Measurements from ENCODE around the gene FRY. TPM values are rescaled to one million over a fixed set of nuclear protein-coding genes. Genes with fewer than 3 reads are reported as not detected.
"Not testable (repeated sequence)": the region's sequence is repeated elsewhere in the genome, so short reads cannot be mapped to it uniquely, and the experiment has no call there.

FRY gene
- polyA plus RNA-seq (2012; ENCODE audit: insufficient read depth, insufficient read length), result 5.1 TPM

DNA sequence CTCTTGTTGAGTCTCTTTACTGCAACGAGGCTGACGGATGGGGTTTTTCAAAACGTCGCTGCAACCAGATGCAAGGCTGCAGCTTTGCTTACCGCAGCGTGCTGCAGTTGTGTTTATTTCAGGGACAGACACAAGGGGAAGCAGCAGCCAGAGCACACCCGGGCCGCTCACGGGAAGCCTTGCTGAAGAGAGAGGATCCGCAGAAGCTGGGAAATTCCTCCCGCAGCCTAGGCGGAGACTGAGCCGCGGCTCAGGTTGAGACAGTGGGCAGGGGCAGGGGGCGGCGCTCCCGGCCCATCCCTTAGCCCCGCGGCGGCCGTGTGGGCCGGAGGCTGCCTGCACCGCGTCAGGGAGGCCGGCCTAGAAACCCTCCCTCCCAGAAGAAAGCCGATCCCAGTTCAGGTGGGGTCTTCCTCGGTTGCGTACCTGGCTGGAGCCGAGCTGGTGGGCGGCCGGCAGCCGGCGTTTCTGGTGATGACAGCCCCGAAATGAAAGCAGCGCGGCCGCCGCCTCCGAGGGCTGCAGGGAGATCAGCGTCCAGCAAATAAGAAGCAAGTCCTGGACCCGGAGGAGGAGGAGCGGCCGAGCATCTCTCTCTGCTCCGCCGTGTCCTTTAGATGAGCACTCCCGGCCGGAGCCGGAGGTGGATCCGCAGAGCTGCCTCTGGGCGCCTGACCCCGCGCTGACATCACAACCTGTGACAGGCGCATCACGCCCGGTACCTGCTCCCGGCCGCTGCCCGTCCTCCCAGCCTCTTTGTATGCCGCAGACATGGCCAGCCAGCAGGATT is at the start of gene FRY:
FRY (plus strand) TSS at position 750 of the 790 bp plus-strand sequence; CDS start at position 772, 22 bp downstream.
- no peak for DNase-seq (ENCODE audit: low read depth, low spot score)
- H3K4me3 ChIP-seq (ENCODE audit: low read length), result peak within 1 kb of the TSS; percentile 43

DNA sequence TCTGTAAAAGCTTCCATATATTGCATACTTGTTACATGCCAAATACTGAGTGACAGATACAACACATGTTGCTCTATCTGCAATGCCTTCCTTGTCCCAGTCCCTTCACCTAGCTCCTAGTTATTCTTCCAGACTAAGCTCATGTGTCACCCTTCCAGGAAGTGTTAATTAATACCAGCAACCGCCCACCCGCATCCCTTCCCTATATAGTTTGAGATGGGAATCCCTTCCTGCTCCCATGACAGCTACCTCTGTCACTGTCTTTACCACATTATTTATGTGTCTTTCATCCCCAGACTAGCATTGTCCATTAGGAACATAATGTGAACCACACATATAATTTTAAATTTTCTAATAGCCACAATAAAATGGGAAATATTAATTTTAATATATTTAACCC is 49.5 kb upstream of the FRY start:
- no peak for DNase-seq (ENCODE audit: low read depth, low spot score)
- H3K4me3 ChIP-seq (ENCODE audit: low read length), result no peak overlapping the region

DNA sequence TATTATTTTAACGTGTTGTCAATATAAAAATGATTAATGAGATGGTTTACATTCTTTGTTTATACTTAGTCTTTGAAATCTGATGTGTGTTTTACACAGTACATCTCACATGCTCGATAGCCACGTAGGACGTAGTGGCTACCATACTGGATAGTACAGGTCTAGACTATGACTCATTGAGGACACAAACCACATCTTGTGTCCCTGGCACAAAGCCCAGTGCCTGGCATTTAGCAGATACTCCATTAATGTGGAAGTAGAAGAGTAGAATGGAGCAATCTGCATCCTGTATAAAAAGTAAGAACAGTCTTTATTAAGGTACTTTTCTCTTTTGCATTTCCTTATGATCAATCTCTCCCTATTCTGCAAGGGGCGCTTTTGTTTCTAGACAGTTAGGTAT is 49.0 kb upstream of the FRY start:
- no peak for DNase-seq (ENCODE audit: low read depth, low spot score)
- no peak overlapping the region for H3K4me3 ChIP-seq (ENCODE audit: low read length)

DNA sequence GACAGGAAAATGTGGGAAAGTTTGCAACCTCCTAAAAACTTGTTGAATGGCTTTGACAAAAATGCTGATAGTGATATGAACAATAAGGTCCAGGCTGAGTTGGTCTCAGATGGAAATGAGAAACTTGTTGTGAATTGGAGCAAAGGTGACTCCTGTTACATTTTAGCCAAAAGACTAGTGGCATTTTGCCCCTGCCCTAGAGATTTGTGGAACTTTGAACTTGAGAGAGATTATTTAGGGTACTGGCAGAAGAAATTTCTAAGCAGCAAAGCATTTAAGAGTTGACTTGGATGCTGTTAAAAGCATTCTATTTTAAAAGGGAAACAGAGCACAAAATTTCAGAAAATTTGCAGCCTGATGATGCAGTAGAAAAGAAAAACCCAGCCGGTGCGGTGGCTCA is 47.9 kb upstream of the FRY start:
- DNase-seq (ENCODE audit: low read depth, low spot score); H3K4me3 ChIP-seq (ENCODE audit: low read length): not testable (repeated sequence)

DNA sequence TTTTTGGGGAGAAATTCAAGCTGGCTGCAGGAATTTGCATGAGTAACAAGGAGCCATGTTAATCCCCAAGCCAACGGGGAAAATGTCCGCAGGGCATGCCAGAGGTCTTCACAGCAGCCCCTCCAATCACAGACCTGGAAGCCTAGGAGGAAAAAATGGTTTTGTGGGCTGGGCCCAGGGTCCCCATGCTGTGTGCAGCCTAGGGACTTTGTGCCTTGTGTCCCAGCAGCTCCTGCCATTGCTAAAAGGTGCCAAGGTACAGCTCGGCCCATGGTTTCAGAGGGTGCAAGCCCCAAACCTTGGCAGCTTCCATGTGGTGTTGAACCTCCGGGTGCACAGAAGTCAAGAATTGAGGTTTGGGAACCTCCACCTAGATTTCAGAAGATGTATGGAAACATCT is 47.2 kb upstream of the FRY start:
- DNase-seq (ENCODE audit: low read depth, low spot score); H3K4me3 ChIP-seq (ENCODE audit: low read length): not testable (repeated sequence)

DNA sequence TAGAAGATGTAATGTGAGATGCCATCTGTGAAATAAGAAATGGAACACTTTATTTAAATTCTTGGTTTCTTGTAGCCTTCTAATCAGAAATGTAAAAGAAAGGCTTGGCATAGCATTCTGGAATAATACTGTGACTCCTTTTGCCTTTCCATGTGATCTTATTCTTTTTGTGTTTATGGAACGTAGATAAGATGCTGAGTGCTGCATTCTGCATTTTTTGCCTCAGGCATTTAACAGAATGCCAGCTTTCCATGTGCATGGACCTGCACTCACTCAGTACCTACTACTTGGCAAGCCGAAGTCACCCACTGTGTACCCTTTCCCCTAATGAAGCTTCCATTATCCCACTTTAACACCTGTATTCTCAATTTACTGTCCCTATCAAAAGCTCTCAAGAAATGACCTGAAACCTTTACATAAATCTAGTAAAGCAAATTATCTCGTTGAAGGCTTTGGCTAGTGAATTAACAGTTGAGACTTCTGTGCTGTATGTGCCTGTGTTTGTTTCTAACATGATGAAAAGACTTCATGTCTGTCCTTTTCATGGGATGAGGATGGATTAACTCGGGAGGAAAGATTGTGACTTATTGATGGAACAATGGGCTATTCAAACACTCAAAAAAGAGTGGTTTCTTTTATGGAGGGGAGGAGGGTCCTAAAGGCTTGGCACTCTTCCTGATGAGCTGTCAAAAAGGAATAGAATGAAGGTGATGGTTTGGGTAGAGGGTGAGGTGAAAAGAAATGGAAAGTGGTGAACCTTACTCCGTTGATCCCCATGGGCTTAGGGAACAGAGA is 44.7 kb upstream of the FRY start:
- DNase-seq (ENCODE audit: low read depth, low spot score), result no peak
- no peak overlapping the region for H3K4me3 ChIP-seq (ENCODE audit: low read length)

DNA sequence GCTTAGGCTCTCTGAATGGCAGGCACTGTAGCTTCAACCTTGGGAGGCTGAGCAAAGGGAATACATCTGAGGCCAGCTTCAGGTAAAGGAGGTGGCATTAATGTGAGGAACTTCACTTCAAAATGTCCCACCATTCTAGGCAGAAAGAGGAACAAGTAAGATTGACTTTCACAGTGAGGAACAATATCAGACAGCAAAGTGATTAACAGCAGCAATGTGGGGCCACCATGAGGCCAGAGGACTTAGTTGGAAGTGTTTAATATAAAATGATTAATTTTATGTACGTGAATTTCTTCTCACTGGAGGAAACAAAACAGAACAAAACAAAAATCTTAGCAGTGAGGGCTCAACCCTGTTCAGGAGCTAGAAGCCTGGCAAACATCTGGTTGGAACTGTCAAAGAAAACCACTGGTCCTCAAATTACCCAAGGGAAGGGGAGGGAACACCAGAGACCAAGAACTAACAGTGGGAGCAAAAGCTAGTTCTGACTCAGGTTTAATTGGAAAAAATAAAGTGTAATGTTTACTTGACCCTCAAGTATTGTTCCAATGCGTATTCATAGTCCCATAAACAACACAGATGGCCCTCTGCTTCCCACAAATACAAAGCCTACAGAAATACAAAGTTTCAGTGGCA is 43.9 kb upstream of the FRY start:
- DNase-seq (ENCODE audit: low read depth, low spot score), result no peak
- no peak overlapping the region for H3K4me3 ChIP-seq (ENCODE audit: low read length)

DNA sequence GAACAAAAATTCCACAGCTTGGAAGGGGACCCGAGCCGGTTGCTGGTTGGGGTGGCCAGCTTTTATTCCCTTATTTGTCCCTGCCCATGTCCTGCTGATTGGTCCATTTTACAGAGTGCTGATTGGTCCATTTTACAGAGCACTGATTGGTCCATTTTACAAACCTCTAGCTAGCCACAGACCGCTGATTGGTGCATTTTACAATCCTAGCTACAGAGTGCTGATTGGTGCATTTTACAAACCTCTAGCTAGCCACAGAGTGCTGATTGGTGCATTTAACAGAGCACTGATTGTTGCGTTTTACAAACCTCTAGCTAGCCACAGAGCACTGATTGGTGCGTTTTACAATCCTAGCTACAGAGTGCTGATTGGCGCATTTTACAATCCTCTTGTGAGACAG is 37.2 kb upstream of the FRY start:
- H3K4me3 ChIP-seq (ENCODE audit: low read length); DNase-seq (ENCODE audit: low read depth, low spot score): not testable (repeated sequence)

DNA sequence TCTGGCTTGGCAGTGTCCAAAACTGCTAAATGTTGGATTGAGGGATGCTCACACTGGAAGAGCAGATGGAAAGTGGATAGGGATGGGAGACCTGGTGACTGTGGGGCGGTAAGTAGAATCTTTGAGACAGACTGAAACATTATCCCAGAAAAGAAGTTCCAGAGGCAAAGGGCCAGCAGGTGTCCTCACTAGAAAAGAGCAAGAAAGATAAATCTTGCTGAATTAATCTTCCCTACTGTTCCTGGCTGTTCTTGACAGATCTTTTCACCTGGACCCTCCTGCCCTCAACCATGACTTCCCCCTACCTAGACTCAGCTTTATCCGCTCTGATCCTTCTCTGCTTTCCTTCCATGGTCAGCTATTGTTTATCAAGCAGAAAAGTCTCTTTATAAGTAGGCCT is 35.0 kb upstream of the FRY start:
- no peak for DNase-seq (ENCODE audit: low read depth, low spot score)
- no peak overlapping the region for H3K4me3 ChIP-seq (ENCODE audit: low read length)

DNA sequence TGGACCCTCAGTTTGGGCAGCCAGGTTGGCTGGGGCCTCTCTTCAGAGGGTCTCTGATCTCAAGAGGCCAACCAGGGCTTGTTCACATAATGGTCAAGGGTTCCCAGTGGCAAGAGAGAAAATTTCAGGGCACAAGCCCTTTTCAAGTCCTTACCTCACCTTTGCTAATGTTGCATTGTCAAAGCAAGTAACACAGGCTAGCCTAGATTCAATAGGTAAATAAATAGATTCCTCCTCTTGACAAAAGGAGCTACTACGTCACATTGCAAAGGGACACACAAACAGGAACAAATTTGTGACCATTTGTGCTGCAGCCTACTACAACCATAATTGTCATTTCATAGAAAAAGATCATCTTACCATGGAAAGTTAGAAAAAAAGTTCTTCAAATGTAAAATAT is 33.9 kb upstream of the FRY start:
- no peak overlapping the region for H3K4me3 ChIP-seq (ENCODE audit: low read length)
- no peak for DNase-seq (ENCODE audit: low read depth, low spot score)

DNA sequence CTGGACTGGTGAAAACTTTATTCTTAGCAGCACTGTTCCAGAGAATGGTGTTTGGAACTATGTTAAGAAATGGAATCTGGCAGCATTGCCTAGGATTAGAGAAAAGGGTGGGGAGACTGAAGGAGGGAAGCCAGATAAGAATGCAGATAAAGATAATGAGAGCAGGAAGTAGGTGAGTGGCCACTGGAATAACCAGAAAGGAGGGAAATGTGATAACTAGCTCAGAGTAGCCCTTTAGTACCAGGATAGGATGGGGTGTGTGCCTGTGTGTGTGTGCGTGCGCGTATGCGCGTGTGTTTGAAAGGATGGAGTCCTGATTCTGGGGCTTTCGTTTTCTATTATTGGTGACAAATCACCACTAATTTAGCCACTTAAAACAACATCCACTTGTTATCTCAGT is 33.4 kb upstream of the FRY start:
- DNase-seq (ENCODE audit: low read depth, low spot score), result no peak
- H3K4me3 ChIP-seq (ENCODE audit: low read length), result no peak overlapping the region

DNA sequence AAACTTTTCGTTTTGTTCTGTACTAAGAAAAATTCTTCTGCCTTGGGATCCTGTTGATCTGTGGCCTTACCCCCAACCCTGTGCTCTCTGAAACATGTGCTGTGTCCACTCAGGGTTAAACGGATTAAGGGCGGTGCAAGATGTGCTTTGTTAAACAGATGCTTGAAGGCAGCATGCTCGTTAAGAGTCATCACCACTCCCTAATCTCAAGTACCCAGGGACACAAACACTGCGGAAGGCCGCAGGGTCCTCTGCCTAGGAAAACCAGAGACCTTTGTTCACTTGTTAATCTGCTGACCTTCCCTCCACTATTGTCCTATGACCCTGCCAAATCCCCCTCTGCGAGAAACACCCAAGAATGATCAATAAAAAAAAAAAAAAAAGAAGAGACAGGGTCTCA is 30.8 kb upstream of the FRY start:
- not testable (repeated sequence) for DNase-seq (ENCODE audit: low read depth, low spot score); H3K4me3 ChIP-seq (ENCODE audit: low read length)

DNA sequence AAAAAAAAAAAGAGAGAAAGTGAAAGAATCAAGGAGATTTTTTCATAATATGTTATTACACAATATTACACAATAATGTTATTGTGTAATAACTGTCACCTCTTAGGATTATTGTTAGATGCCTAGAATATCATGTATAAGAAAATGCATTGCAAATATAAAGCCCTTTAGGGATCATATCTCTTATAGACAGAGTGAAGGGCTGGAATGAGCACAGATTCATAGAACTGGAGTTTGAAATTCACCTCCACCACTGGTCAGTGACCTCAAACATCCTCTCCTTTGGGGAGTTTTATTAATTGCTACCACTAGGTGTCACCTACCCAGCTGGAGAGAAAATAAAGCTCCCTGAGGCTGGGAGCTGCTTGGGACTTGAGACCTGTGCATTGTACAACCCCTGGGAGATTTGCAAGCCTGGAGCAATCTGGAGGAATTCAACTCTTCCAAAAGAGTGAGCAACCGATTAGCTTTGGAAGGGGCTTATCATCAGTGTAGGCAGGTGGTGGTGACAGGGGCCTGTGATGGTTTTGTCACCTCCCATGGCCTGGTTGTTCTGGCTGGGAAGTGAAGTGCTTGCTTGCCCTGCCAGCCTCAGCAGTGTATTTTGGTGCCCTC is 30.3 kb upstream of the FRY start:
- H3K4me3 ChIP-seq (ENCODE audit: low read length), result no peak overlapping the region
- peak; percentile 12 for DNase-seq (ENCODE audit: low read depth, low spot score)

DNA sequence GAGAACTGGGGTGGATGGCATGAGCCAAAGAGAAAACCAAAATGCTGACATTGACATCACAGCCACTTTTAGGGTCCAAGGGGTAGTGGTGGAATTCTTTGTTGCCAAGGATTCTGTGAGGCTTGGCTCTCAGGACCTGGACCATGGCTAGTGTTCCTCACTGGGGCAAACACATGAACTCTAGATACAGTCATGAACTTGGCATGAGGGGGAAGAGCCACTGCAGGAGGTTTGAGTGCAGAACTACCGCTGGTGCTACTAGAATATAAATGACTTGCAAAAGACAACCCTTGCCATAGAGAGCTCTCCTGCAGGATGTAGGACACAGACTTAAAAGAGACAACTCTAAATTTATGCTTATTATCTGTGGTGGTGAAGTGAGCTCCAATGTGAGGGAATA is 29.8 kb upstream of the FRY start:
- no peak for DNase-seq (ENCODE audit: low read depth, low spot score)
- H3K4me3 ChIP-seq (ENCODE audit: low read length), result no peak overlapping the region

DNA sequence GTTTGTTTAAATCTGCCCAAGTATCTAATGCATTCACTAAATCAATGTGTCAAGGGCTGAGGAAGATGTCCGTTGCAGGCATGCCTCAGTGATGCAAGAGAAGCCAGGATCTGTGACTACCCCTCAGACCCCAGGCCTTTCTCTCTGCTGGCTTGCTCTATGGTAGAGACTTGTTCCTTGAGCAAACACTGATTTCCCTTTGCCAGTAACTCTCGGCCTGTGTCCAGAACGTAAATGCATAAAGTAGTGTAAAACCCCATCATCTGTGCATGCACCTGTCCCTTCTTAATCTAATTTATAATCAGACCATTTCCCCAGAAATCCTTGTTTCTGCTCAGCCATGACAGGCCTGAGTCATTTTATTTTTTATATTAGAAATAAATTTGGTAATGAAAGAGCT is 28.7 kb upstream of the FRY start:
- H3K4me3 ChIP-seq (ENCODE audit: low read length), result no peak overlapping the region
- DNase-seq (ENCODE audit: low read depth, low spot score), result no peak

DNA sequence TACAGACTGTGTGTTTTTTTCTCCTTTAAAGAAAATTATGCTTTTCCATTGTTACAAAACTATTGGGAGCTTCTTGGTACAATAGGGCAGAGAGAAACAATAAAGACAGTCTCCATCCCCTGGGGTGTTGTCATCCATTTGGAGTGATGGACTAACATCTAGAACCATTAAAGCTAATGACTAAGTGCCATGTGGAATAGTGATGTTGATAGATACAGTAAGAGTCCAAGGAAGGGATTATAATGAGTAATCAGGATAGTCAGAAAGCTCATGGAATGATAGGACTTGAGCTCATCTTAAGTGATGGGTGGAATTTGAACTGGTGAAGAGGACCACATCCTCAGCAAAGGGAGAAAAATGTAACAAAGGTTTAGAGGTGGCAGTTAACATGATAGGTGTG is 24.1 kb upstream of the FRY start:
- H3K4me3 ChIP-seq (ENCODE audit: low read length), result no peak overlapping the region
- DNase-seq (ENCODE audit: low read depth, low spot score), result no peak

DNA sequence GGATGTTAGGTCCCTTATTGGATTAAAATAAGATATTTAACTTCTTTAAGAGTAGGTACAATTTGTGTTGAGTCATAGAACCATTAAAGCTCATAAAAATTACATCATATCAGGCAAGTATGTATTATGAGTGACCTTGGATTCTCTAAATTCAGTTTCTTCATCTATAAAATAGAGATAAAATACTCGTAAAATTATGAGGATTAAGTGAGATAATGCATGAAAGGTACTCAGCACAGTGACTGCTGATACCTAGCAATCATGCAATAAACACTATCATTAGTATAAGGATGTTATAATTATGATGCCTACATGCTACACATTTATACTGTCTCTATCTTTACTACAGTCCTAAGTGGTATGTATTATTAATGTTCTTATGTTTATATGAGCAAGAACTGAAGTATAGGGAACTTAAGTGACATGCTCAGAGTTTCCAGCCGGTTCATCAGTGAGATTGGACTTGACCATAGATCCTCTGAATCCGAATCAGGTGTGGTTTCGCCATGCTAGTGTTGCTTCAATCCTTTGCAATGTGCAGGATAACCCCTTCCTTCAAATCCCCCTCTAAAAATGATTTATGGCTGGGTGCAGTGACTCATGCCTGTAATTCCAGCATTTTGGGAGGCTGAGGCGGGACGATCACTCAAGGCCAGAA is 22.9 kb upstream of the FRY start:
- no peak for DNase-seq (ENCODE audit: low read depth, low spot score)
- H3K4me3 ChIP-seq (ENCODE audit: low read length), result no peak overlapping the region

DNA sequence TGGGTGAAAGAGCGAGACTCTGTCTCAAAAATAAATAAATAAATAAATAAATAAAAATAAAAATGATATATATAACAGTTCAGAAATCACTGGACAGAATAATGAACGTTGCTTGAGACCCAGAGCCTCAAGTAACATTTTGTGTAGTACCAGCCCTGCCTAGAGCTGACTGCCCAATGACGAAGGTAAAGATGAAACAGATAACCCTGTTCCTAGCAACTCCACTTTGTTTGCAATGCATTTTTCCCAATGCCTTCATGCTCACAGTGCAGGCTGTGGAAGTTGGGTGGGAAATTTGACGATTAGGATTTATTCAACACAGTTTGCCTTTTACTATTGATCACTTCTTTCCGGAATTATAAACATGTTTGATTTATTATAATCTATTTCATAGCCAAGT is 22.2 kb upstream of the FRY start:
- no peak overlapping the region for H3K4me3 ChIP-seq (ENCODE audit: low read length)
- no peak for DNase-seq (ENCODE audit: low read depth, low spot score)

DNA sequence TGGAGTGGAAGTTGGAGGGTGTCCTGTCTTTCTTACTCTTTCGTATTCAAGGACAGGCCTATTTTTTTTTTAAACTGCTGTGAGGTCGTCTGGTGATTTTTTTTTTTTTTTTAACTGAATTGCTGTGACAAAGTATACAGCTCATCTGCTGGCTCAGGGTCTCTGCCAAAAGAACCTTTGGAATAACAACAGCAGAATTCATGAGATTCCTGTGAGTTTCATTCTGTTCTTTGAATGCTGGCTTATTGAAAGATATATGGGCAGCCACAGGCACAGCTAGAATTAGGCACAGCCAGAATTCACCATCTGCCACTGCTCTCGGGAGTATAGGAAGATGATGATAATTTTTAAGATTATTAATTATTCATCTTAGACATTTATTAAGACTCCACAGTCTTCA is 21.4 kb upstream of the FRY start:
- no peak overlapping the region for H3K4me3 ChIP-seq (ENCODE audit: low read length)
- no peak for DNase-seq (ENCODE audit: low read depth, low spot score)

Measured in Jurkat, Clone E6-1 (cell line).